GM20000 (cell line): ENCODE measurements around the gene PALLD.

Experiments used
- DNase-seq: peaks from one replicate; pipeline ENCODE4 v3.0.0; 2012; ENCODE audit warnings: low spot score
- CTCF ChIP-seq: IDR thresholded peaks from 2 replicates; pipeline ENCODE4 v1.5.1; 2012; ENCODE audit warnings: mild to moderate bottlenecking, control low read depth; ENCODE audit errors: extremely low read depth, missing control alignments

The PALLD gene

GRCh38 chr4:168715896-168716295, 219.0 kb downstream of the PALLD start:
- no peak for DNase-seq
- no peak for TF ChIP-seq CTCF

GRCh38 chr4:168716406-168717129, 219.7 kb downstream of the PALLD start:
- no peak for DNase-seq
- TF ChIP-seq CTCF = no peak

- no peak for TF ChIP-seq CTCF
These were observed 221.0 kb downstream of the PALLD start for GRCh38 chr4:168717847-168718246.

GRCh38 chr4:168719725-168720124, 222.9 kb downstream of the PALLD start:
- no peak for TF ChIP-seq CTCF
- DNase-seq = no peak

More at GRCh38 chr4:168717847-168718246, 221.0 kb downstream of the PALLD start:
- DNase-seq = no peak

GRCh38 chr4:168720396-168720900, 223.6 kb downstream of the PALLD start:
- TF ChIP-seq CTCF = no peak

GRCh38 chr4:168722391-168722790, 225.5 kb downstream of the PALLD start:
- no peak for TF ChIP-seq CTCF

More at GRCh38 chr4:168720396-168720900, 223.6 kb downstream of the PALLD start:
- DNase-seq = no peak

GRCh38 chr4:168723020-168723419, 226.2 kb downstream of the PALLD start:
- DNase-seq = no peak
- TF ChIP-seq CTCF = no peak

More at GRCh38 chr4:168722391-168722790, 225.5 kb downstream of the PALLD start:
- no peak for DNase-seq
